H1 (cell line): ENCODE measurements around the gene PSMB11. TPM values are rescaled to one million over a fixed set of nuclear protein-coding genes. Genes with fewer than 3 reads are reported as not detected.

Experiments used
- CHD1 ChIP-seq: IDR thresholded peaks from 2 replicates; pipeline ENCODE4 v1.6.1; 2012; ENCODE audit warnings: low read depth, low read length, improper control_type of control experiment
- SRF ChIP-seq: IDR thresholded peaks from 2 replicates; pipeline ENCODE4 v1.6.1; 2011; ENCODE audit warnings: mild to moderate bottlenecking, low read depth, low read length, moderate library complexity
- TBP ChIP-seq: IDR thresholded peaks from 2 replicates; pipeline ENCODE4 v1.6.1; 2011; ENCODE audit warnings: low read depth, low read length, improper control_type of control experiment
- USF2 ChIP-seq: IDR thresholded peaks from 2 replicates; pipeline ENCODE4 v1.6.1; 2011; ENCODE audit warnings: low read length, improper control_type of control experiment
- polyA plus RNA-seq, 7 experiments: library from polyadenylated mRNA; depleted of rRNA in 3 of 7; stranded (reverse) in 5 of 7; unstranded in 2 of 7; fragments of >200 nt in 5 of 7; fragments of 200-250 nt in 2 of 7; gene quantifications; 1 replicate in 5 of 7; 2 replicates in 1 of 7; 4 replicates in 1 of 7; pipeline versions ENCODE4 v1.2.1 to v1.2.3, GENCODE V29; 2011 to 2013; ENCODE audit warnings: missing spikeins in 2 of 7, mixed read lengths in 2 of 7
- total RNA-seq: library from RNA; stranded (reverse); fragmentation: NEBNext Ultra II Directional; extraction: Animal tissue kit (Norgen Biotek cat#: 25700); gene quantifications from 2 replicates; pipeline ENCODE4 v1.2.1, GENCODE V29; 2021
- TF ChIP-seq, protein P1 (sequence below): fragments of 300-600 bp; sonication (generic); IDR thresholded peaks from 2 replicates; pipeline ENCODE4 v1.7.1; 2012; ENCODE audit warnings: low read length, moderate library complexity, mild to moderate bottlenecking, inconsistent platforms; ENCODE audit not compliant: insufficient replicate concordance

The PSMB11 gene
- total and polyA plus RNA-seq, 2 of the 8 experiments (the other 6 are each of a cell fraction or from before 2014, with no cell fraction given): not detected

GRCh38 chr14:23077962-23078361 is 36.0 kb downstream of the PSMB11 start (continued):
- TF ChIP-seq, protein P1, sequence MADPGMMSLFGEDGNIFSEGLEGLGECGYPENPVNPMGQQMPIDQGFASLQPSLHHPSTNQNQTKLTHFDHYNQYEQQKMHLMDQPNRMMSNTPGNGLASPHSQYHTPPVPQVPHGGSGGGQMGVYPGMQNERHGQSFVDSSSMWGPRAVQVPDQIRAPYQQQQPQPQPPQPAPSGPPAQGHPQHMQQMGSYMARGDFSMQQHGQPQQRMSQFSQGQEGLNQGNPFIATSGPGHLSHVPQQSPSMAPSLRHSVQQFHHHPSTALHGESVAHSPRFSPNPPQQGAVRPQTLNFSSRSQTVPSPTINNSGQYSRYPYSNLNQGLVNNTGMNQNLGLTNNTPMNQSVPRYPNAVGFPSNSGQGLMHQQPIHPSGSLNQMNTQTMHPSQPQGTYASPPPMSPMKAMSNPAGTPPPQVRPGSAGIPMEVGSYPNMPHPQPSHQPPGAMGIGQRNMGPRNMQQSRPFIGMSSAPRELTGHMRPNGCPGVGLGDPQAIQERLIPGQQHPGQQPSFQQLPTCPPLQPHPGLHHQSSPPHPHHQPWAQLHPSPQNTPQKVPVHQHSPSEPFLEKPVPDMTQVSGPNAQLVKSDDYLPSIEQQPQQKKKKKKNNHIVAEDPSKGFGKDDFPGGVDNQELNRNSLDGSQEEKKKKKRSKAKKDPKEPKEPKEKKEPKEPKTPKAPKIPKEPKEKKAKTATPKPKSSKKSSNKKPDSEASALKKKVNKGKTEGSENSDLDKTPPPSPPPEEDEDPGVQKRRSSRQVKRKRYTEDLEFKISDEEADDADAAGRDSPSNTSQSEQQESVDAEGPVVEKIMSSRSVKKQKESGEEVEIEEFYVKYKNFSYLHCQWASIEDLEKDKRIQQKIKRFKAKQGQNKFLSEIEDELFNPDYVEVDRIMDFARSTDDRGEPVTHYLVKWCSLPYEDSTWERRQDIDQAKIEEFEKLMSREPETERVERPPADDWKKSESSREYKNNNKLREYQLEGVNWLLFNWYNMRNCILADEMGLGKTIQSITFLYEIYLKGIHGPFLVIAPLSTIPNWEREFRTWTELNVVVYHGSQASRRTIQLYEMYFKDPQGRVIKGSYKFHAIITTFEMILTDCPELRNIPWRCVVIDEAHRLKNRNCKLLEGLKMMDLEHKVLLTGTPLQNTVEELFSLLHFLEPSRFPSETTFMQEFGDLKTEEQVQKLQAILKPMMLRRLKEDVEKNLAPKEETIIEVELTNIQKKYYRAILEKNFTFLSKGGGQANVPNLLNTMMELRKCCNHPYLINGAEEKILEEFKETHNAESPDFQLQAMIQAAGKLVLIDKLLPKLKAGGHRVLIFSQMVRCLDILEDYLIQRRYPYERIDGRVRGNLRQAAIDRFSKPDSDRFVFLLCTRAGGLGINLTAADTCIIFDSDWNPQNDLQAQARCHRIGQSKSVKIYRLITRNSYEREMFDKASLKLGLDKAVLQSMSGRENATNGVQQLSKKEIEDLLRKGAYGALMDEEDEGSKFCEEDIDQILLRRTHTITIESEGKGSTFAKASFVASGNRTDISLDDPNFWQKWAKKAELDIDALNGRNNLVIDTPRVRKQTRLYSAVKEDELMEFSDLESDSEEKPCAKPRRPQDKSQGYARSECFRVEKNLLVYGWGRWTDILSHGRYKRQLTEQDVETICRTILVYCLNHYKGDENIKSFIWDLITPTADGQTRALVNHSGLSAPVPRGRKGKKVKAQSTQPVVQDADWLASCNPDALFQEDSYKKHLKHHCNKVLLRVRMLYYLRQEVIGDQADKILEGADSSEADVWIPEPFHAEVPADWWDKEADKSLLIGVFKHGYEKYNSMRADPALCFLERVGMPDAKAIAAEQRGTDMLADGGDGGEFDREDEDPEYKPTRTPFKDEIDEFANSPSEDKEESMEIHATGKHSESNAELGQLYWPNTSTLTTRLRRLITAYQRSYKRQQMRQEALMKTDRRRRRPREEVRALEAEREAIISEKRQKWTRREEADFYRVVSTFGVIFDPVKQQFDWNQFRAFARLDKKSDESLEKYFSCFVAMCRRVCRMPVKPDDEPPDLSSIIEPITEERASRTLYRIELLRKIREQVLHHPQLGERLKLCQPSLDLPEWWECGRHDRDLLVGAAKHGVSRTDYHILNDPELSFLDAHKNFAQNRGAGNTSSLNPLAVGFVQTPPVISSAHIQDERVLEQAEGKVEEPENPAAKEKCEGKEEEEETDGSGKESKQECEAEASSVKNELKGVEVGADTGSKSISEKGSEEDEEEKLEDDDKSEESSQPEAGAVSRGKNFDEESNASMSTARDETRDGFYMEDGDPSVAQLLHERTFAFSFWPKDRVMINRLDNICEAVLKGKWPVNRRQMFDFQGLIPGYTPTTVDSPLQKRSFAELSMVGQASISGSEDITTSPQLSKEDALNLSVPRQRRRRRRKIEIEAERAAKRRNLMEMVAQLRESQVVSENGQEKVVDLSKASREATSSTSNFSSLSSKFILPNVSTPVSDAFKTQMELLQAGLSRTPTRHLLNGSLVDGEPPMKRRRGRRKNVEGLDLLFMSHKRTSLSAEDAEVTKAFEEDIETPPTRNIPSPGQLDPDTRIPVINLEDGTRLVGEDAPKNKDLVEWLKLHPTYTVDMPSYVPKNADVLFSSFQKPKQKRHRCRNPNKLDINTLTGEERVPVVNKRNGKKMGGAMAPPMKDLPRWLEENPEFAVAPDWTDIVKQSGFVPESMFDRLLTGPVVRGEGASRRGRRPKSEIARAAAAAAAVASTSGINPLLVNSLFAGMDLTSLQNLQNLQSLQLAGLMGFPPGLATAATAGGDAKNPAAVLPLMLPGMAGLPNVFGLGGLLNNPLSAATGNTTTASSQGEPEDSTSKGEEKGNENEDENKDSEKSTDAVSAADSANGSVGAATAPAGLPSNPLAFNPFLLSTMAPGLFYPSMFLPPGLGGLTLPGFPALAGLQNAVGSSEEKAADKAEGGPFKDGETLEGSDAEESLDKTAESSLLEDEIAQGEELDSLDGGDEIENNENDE: no peak
- TF ChIP-seq TBP: no peak
- TF ChIP-seq USF2: no peak
- TF ChIP-seq SRF: no peak
- no peak for TF ChIP-seq CHD1
